Raji (cell line): ENCODE measurements around the gene GPR137B.

Experiments
- POLR2A ChIP-seq: IDR thresholded peaks from 2 replicates; pipeline ENCODE4 v1.6.1; 2011; ENCODE audit warnings: low read depth, low read length, control low read depth; ENCODE audit not compliant: insufficient read depth

GPR137B gene

DNA sequence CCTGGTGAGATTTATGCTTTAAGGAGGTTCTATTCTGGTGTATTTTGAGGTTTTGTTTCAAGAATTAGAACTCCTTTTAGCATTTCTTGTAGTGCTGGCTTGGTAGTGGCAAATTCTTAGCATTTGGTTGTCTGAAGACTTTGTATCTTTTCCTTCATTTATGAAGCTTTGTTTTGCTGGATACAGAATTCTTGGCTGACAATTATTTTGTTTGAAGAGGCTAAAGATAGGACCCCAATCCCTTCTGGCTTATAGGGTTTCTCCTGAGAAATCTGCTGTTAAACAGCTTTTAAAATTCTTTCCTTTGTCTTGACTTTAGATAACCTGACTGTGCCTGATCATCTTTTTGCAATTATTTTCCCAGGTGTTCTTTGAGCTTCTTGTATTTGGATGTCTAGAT lies 58.6 kb downstream of the GPR137B start:
- no peak for TF ChIP-seq POLR2A

DNA sequence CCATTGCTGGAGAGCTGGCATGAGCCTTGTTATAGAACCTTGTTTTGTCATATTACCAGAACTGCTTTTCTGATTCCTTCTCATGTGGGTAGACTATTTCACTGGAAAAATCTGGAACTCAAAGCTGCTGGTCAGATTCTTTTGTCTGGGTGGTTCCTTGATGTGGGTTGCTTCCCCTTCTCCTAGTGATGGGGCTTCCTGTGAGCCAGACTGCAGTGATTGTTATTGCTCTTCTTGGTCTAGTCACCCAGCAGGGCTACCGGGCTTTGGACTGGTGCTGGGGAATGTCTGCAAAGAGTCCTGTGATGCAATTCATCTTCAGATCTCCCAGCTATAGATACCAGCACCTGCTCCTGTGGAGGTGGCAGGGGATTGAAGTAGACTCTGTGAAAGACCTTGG lies 59.4 kb downstream of the GPR137B start:
- no peak for TF ChIP-seq POLR2A

DNA sequence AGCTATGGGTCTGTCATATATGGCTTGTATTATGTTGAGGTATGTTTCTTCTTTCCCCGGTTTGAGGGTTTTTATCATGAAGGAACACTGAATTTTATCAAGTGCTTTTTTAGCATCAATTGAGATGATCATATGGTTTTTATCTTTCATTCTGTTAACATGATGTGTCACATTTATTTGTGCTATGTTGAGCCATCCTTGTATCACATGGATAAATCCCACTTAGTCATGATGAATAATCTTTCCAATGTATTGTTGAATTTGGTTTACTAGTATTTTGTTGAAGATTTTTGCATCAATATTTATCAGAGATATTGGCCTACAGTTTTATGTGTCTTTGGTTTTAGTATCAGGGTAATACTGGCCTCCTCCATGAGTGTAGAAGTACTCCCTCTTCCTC lies 61.7 kb downstream of the GPR137B start:
- no peak for TF ChIP-seq POLR2A

DNA sequence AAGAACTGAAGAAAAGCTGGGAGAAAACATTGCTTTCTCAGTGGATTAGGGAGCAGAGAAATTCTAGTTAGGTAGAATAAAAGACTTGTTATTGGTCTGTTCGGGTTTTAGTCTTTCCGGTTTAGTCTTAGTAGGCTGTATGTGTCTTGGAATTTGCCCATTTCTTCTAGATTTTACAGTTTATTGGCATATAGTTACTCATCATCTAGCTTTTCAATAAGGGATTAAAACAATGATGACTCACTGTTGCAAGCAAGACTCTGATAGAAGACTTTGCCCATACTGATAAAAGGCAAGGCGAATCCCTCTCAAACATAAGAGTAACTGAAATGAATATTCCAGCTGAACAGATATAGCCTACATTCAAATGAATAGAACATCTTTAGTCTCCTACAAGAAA lies 62.3 kb downstream of the GPR137B start:
- TF ChIP-seq POLR2A = no peak

DNA sequence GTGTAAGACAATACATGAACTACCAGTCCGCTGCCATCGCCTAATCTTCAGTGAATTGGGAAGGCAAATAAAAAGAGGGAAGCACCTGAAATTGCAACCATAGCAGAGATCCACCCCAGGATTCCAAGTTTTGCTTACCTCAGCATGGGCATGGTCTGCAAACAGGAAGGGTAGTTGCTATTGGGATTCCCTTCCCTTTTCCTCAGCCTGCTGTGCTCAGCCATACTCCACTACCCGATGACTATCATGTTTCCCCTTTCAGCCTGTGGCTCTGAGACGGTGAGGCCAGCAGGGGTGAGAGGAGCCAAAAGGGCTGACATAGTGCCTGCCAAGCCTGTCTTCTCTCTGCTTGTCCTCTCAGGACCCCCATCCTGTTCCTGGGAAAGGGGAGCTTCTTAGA lies 64.2 kb downstream of the GPR137B start:
- TF ChIP-seq POLR2A = no peak

DNA sequence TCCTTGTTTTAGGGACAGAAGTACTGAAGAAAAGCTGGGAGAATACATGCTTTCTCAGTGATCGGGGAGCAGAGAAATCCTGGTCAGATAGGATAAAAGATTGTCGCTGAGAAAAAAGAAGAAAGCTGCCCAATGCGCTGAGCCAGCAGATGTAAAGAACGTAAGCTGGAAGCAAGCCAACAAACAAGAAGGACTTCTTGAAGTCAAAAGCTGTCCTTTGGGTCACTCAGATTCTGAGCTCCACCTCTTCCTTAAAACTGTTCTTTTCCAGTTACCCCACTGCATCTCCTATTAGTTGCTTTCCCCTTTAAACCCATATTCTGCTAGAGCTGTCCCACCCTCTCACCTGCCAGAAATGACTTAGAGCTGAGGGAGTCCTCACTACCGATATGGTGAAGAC lies 64.8 kb downstream of the GPR137B start:
- TF ChIP-seq POLR2A = no peak

DNA sequence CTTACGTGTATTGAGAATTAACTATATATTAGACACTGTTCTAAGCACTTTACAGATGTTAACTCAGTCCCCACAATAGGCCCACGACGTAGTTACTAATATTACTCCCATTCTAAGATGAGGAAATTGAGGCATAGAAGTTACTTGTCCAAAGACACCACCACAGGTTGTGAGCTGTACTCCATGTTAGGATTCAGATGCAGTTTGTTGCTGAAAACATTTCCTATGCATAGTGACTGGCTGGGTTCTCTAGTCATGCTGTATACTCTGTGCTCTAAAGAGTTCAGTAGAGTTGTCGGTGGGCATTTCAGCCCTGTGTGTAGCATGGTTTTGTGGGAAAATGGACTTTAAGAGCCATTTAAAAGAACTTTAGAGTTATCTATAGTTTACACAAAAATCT lies 65.2 kb downstream of the GPR137B start:
- TF ChIP-seq POLR2A = no peak

DNA sequence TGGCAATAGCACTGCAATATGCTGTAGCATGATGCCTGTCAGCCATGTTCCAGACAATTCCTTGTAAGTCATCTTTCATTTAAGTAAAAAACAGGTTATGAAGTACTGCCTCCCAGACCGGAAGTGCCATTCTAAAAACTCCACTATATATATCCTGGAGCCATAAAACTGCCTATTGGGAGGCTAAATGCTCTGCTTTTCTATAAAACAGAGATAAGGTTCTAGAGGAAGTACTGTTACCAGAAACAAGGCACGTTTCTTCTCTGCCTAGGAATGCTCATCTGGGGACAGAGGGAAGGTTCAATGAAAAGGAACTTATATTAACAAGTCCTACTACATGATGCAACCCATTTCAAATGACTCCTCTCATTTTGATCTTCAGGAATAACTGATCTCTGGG lies 66.8 kb downstream of the GPR137B start:
- no peak for TF ChIP-seq POLR2A

DNA sequence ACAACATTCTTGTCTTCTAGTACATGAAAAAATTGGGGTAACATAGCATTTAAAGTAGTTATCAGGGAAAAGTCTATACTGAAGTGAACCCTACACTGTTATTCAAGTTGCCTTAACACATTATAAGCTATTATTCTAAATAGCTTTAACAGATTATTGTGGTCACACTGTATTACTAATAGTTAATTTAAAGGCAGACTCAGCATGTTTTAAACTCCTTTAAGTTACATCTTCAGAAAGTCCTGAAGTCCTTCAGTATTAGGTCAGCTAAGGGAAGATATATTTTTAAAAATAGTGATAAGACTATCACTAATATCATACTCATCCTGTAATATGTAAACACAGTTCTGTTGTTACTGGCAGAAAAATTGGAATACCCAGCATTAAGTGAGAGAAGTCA lies 67.4 kb downstream of the GPR137B start:
- no peak for TF ChIP-seq POLR2A

DNA sequence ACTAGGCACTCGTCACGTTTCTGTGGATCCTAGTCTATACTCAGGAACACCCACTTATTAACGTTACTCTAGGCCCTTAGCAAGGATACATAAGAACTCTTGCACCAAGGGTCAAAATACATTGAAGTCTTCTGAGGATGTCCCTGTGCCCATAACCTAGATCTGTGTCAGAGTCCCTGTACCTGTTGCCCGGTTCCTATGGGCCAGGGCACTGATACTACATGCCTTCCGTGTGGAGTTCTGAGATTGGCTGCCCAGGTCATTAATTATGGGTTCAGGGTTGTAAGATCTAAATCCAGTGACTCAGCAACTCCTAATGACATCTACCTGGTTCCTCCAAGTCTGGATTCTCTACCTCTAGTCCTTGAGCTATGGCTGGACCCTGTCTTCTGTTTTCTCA lies 69.5 kb downstream of the GPR137B start:
- TF ChIP-seq POLR2A = no peak

DNA sequence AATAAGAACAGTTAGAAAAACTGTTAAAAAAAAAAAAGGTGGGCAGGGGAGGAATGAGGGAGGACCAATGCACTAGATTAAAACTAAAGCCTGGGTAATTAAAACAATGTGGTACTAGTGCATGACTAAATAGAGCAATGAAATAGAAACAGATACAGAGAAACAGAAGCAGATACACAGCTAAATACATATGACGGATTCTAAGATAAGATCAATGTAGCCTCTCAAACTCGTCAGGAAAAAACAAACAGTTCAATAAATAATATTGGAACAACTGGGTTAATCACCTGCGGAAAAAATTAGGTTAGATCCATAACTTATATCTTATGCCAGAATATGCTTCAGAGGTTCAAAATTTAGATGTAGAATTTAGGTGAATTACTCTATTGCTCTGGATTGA lies 71.2 kb downstream of the GPR137B start:
- TF ChIP-seq POLR2A = no peak

DNA sequence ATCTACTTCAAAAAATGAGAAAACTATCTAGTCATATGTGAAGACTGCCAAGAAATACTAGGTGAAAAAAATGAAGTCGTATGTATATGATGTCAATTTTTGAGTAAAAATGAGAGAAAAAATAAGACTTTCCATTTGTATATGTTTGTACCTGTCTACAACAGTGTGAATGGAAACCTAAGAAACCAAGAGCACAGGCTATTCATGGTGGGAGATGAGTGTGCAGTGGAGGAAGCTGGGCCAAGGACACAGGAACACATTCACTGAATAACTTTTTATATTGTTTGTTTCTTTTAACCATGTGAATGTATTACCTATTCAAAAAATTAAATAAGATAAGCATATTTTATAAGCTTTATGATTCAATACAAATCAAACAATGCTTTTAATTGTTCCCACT lies 72.4 kb downstream of the GPR137B start:
- no peak for TF ChIP-seq POLR2A

DNA sequence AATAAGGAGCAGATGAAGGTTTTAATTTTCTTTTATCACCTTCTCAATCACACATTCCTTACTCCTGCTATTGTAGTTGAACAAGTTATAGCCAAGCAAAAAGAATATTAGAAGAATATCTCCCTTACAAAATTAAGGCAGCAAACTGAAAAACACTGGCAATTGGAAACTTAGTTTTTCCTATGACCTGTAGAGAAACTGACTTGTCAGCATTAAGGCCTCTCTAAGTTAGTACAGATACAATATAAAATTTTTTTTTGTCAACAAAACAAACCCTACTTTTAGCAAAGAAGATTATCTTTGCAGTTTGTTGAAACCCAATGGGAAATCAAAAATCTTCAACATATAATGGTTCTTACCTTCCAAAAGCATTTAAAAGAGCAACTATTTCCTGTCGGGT lies 78.1 kb downstream of the GPR137B start:
- no peak for TF ChIP-seq POLR2A

DNA sequence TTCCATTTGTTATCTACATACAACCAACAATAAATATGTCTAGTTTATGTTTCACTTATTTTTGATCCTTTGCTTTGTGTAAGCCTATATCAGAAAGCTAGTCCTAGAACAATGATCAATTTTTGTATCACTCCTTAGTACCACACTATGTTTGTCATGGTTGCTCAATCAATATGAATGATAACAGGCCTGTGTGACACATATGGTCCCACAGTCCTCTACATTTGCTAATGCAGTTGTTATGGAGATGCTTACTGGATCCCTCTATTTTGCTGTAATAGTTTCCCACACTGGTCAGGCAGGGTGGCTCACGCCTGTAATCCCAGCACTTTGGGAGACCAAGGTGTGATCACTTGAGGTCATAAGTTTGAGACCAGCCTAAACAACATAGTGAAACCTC lies 80.3 kb downstream of the GPR137B start:
- TF ChIP-seq POLR2A = no peak

DNA sequence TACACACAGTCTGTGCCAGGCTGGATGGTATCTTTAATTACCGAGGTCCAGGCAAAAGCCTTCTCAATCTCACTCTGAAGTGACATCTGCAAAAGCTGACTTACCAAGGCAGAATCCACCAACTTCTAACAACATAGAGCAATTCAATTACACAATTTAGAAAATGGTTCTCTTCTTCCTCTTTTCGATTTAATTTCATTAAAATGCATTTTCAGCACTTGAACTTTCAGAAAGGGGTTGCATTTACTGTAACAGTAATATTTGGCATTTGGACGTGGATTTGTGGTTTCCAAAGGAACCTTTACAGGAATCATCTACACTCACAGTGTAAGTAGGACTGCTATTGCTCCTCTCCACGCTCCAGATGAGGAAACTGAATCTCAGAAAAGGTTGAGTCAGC lies 86.1 kb downstream of the GPR137B start:
- TF ChIP-seq POLR2A = no peak

DNA sequence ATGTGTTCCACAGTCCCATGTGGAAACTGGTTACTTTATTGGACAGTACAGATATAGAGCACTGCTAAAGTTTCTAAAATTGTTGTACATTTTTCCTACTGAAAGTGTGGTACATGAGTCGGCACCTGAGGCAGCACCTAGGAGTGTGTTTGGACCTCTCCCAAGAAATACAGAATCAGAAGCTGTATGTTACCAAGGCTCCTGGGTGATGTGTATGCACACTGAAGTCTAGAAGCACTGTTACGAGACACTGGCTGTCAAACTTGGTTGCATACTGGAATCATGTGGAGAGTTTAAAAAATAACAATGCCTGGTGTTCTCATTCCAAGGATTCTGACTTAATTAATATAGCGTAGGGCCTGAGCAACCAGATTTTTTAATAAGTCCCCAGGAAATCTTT lies 92.8 kb downstream of the GPR137B start:
- TF ChIP-seq POLR2A = no peak

DNA sequence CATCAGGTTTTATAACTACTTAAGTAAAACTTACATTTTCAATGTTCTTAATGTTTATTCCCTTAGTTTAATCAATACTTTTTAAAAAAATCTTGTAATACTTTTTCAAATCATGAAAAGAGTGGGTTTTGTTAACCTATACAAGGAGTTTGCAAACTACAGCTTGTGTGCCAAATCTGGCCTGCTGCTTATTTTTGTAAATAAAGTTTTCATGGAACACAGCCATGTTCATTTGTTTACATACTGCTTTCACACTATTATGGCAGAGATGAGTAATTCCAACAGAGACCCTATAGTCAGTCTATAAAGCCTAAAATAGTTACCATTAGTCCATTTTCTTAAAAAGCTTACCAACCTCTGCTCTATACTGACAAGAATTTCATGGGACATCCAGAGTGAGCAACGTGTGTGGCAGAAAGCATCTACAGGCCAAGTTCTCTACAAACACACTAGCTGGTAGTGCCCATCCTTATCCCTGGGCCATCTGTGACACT lies 96.8 kb downstream of the GPR137B start:
- TF ChIP-seq POLR2A = no peak

DNA sequence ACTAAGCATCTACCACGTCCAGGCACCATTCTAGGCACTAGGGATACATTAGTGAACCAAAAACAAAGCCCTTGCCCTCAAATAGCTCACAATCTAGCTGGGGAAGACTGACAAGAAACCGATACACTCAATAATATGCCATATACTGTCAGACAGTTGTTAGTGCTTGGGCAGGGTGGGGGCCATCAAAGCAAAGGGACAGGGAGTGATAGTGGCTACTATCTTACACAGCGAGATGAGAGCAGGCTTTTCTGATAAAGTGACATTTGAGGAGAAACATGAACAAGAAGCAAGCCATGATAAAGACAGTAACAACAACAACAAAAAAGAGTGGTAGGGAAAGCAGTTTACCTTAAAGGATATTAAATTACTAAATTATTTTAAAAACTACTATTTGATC lies 98.3 kb downstream of the GPR137B start:
- no peak for TF ChIP-seq POLR2A
